ENCODE measurements around the gene PRKG2.
"Not testable (repeated sequence)": the region's sequence is repeated elsewhere in the genome, so short reads cannot be mapped to it uniquely, and the experiment has no call there.

The PRKG2 gene

DNA sequence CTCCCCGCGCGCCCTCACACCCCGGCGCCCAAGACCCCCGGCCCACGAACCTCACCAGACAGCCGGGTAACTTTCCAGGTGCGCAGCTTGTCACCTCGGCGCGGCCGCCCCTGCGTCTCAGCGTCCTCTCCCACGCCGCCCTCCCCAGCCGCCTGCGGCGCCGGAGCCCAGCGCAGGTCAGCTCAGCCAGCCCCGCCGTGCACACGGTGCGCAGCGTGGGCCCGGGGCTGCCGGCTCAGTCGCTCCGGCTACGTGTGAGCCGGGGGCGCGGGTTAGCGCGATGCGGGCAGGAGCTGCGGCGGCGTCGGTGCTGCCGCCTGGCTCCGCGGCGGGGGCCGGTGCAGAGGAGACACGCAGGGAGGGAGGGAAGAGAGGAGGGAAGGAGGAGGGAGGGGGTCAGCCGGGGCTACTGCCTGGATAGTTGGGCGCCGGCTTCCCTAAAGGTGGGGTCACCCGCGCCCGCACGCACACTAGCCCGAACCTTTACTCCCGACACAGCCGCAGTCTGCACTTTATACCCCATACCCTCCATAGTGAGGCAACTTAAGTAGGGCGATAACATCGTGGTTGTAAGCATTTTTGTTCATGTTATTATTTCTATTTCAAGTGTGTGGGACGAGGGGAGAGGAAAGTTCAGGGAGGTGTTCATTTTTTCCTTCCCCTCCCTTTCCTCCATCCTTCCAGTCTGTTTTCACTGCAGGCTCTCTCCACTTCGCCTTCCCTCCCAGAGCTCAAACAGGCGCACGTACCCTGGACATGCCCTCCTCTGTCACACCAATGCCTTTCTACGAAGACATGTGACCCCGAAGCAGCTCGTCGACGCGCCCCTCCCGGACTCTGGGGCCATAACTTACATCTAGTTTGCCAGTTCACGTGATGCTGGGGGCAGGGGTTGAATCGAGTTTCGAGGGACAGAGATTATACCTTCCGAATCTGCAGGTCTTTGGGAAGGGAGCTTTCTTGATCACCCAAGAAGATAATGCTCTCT lies at the start of gene PRKG2:
PRKG2 (minus strand) TSS at position 342 of the 988 bp plus-strand sequence. CDS start 10,175 bp downstream, outside the sequence.
- DNase-seq = peak; percentile 85

DNA sequence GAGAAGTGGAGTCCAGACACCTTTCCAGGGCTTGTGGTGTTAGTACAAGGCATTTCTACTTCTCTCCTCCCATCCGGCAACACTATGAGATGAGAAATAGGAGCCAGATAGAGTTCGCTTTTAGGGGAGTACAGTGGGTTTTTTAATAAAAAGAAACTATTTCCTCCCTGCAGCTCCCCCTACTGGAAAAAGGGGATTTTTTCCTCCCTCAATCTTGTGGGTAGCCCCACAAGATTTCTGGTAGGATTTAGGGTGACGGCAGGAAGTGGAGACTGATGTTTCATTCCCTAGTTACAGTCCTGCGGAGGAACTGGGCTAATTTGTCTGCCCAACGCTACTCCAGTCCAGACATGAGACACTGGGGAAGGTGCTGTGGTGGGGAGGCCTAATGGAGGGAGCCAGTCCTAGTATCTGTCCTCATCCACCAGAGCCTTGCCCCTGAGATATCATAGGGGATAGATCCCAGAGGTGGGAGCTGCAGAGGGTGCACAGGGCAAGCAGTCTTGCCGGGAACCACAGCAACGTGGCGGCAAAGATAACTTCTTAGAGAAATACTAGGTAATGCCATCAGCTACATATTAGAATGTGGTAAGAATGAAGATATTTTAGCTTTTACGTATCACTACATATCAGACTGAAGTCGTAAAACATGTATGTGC lies 45.5 kb upstream of the PRKG2 start:
- DNase-seq = peak; percentile 52

- DNase-seq = no peak
These were observed 44.0 kb upstream of the PRKG2 start for GRCh38 chr4:81258841-81259550.

DNA sequence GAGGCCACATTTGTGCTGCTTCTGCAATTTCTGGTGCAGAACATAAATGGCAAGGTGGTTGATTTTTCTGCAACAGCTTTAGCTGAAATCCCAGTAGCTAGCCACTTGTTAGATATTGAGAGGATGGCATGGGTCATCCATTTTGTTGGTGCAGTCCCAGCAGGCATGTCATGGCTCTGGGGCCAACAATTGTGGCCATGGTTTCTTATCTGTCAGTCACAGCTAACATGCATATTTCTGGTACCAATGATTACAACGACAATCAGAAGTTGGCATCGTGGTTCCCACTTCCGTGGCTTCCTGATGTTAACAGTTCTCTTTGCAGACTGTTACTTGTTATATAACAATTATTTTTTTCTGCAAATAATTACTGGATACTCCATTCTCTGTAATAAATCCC lies 42.8 kb upstream of the PRKG2 start:
- DNase-seq = peak; percentile 90

DNA sequence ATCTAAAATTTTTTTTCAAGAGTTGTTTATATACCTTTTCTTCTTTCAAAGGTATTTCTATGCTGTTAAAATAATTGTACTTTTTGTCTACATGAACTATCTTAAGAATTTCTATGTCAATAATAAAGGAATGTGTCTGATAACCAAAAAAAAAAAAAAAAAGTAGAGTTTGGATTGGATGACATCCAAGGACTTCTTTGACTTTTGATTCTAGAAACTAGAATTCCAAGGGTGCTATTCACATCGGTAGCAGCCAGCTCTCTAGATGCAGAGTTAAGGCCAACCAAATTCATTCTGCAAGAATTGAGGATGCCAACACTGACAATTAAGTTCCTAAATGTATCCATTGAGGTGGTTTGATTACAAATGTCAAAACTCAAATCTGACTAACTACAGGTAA lies 42.0 kb upstream of the PRKG2 start:
- DNase-seq = no peak

GRCh38 chr4:81256059-81256970 lies 41.3 kb upstream of the PRKG2 start:
- no peak for DNase-seq

GRCh38 chr4:81255524-81255923 lies 40.5 kb upstream of the PRKG2 start:
- DNase-seq = peak; percentile 40

DNA sequence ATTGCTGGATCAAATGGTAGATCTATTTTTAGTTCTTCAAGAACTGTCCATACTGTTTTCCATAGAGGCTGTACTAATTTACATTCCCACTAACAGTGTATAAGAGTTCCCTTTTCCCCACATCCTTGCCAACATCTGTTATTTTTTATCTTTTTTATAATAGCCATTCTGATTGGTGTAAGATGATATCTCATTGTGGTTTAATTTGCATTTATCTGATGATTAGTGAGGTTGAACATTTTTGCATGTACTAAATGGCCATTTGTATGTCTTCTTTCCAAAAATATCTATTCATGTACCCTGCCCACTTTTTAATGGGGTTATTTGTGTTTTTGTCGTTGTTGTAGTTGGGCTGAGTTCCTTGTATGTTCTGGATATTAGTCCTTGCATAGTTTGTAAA lies 35.4 kb upstream of the PRKG2 start:
- DNase-seq = no peak

GRCh38 chr4:81245218-81246009 lies 30.4 kb upstream of the PRKG2 start:
- DNase-seq = no peak

- DNase-seq = no peak
These were observed 22.8 kb upstream of the PRKG2 start for GRCh38 chr4:81237791-81238190.

DNA sequence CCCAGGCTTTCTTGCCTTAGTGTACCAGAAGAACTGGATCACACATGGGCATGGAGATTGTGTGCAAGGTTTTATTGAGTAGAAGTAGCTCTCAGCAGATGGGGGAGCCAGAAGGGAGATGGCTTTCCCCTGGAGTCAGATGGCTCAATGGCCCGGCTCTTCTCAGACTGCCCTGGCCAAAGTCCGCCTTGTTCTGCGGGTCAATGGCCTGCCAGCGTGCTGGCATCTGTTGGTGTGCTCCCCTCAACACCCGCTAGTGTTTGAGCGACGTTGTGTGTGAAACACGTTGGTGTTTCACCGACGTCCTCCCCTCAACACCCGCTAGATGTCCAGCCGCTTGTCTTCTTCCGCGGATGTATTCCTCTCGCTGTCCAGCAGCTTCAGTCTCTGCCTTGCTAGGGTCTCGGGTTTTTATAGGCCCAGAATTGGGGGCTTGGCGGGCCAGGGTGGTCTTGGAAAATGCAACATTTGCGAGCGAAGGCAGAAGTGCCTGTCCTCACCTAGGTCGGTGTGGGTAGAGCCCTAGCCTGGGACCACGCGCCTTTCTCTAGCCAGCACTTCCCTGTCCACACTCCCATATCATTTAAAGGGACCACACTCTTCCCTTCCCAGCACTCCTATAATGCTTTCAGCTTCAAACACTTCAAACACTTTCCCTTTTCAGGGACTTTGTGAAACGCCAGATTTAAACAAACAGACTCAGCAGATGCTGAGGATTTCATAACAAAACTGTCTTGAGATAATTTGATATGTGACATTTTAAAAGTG lies 21.1 kb upstream of the PRKG2 start:
- no peak for DNase-seq

GRCh38 chr4:81227968-81228367 lies 12.9 kb upstream of the PRKG2 start:
- DNase-seq = no peak

- no peak for DNase-seq
These were observed 12.1 kb upstream of the PRKG2 start for GRCh38 chr4:81227138-81227537.

DNA sequence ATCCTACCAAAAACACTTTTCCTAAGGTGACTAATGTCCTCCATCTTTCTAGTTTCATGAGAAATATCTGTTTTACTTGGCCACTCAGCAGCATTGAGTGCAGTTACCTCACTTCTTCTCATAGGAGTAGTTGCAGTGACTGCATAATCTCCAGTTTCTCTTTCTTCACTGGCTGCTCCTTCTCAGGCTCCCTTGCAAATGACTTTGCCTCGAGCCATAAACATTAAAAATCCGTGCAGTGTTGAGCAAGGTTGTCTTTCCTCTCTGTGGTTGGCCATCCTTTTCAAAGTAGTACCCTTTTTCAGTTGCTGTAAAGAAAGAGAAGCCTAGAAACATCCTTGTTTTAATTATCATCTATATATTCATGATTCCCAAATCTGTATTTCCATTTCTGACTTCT lies 10.2 kb upstream of the PRKG2 start:
- no peak for DNase-seq

DNA sequence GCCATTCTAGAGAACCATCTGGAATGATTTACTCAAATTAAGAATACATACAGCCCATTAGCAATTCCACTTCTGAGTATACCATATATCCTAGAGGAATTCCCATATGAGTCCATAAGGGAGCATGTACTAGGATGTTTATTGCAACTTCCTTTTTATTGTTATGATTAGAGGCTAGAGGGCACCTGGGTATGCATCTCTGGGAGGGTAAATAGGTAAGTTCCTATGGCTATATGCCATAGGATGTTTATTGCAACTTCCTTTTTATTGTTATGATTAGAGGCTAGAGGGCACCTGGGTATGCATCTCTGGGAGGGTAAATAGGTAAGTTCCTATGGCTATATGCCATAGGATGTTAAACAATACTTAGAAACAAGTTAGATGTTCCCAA lies 7.1 kb upstream of the PRKG2 start:
- not testable (repeated sequence) for DNase-seq

GRCh38 chr4:81221303-81222081 lies 6.5 kb upstream of the PRKG2 start:
- peak; percentile 52 for DNase-seq

GRCh38 chr4:81220271-81220670 lies 5.2 kb upstream of the PRKG2 start:
- no peak for DNase-seq

- no peak for DNase-seq
These were observed 3.2 kb upstream of the PRKG2 start for GRCh38 chr4:81218206-81218605.

DNA sequence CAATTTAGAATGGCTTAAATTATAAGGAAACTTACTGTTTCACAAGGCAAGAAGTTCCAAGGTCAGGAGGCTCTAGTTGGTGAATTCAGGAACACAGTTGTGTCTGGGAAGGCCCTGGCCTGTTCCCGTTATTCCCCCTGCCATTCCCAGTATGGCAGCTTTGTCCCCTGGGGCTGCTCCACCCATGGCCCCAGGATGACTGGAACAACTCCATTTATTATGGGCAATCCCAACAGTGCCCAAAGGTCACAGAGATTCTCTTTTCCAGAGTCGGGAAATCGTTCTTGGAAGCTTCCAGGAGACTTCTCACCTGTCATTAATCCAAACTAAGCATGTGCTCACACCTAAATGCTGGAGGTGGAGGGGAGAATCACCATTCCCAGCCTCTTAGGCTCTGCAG lies 2.8 kb upstream of the PRKG2 start:
- DNase-seq = no peak

GRCh38 chr4:81215931-81216330 lies 909 bp upstream of the PRKG2 start:
- peak; percentile 78 for DNase-seq
